ENCODE results near the gene SEPTIN11.
A peak's percentile ranks its signal among the peaks of the same experiment; 100 is the strongest.
"Not testable (repeated sequence)": the region's sequence is repeated elsewhere in the genome, so short reads cannot be mapped to it uniquely, and the experiment has no call there.

SEPTIN11 gene

GRCh38 chr4:76950956-76951671 is 1.6 kb downstream of the SEPTIN11 start:
- Histone ChIP-seq H3K27ac (peak overlapping the region in 20 of 21 experiments; percentile 57 to 94 (median 82)), H3K4me3 (peak overlapping the region; percentile 51 to 93 (median 71))

GRCh38 chr4:76951672-76952010 is 2.1 kb downstream of the SEPTIN11 start:
- peak overlapping the region in 3 of 21 experiments; percentile 82 to 94 (median 88) for H3K27ac ChIP-seq
- H3K4me3 ChIP-seq: peak overlapping the region in 4 of 7 experiments; percentile 51 to 93 (median 72)

- Histone ChIP-seq H3K4me3 (no peak overlapping the region), H3K27ac (no peak overlapping the region)
Measured at GRCh38 chr4:76952071-76952470, 2.5 kb downstream of the SEPTIN11 start.

- no peak overlapping the region for H3K4me3 ChIP-seq
- H3K27ac ChIP-seq: no peak overlapping the region
Measured at GRCh38 chr4:76952656-76953582, 3.4 kb downstream of the SEPTIN11 start.

GRCh38 chr4:76953956-76954355 is 4.4 kb downstream of the SEPTIN11 start:
- Histone ChIP-seq H3K4me3 (no peak overlapping the region), H3K27ac (no peak overlapping the region)

GRCh38 chr4:76954489-76954888 is 4.9 kb downstream of the SEPTIN11 start:
- H3K27ac ChIP-seq: no peak overlapping the region
- no peak overlapping the region for H3K4me3 ChIP-seq

GRCh38 chr4:76955182-76955581 is 5.6 kb downstream of the SEPTIN11 start:
- H3K4me3 ChIP-seq: no peak overlapping the region

GRCh38 chr4:76957004-76957738 is 7.6 kb downstream of the SEPTIN11 start:
- Histone ChIP-seq H3K27ac (no peak overlapping the region), H3K4me3 (no peak overlapping the region)

More at GRCh38 chr4:76955182-76955581, 5.6 kb downstream of the SEPTIN11 start:
- H3K27ac ChIP-seq: no peak overlapping the region

- H3K4me3 ChIP-seq: no peak overlapping the region
- no peak overlapping the region for H3K27ac ChIP-seq
Measured at GRCh38 chr4:76958891-76959290, 9.3 kb downstream of the SEPTIN11 start.

- Histone ChIP-seq H3K4me3 (no peak overlapping the region), H3K27ac (no peak overlapping the region)
Measured at GRCh38 chr4:76960014-76960413, 10.5 kb downstream of the SEPTIN11 start.

- Histone ChIP-seq H3K27ac (no peak overlapping the region), H3K4me3 (no peak overlapping the region)
Measured at GRCh38 chr4:76962406-76963130, 13.0 kb downstream of the SEPTIN11 start.

- Histone ChIP-seq H3K4me3 (no peak overlapping the region), H3K27ac (no peak overlapping the region)
Measured at GRCh38 chr4:76963131-76963750, 13.7 kb downstream of the SEPTIN11 start.

GRCh38 chr4:76963927-76964326 is 14.4 kb downstream of the SEPTIN11 start:
- H3K4me3 ChIP-seq, H3K27ac ChIP-seq: not testable (repeated sequence)

GRCh38 chr4:76964769-76965168 is 15.2 kb downstream of the SEPTIN11 start:
- Histone ChIP-seq H3K4me3 (no peak overlapping the region), H3K27ac (no peak overlapping the region)

GRCh38 chr4:76965866-76966579 is 16.5 kb downstream of the SEPTIN11 start:
- H3K27ac ChIP-seq: no peak overlapping the region
- no peak overlapping the region for H3K4me3 ChIP-seq

GRCh38 chr4:76968937-76969336 is 19.4 kb downstream of the SEPTIN11 start:
- H3K27ac ChIP-seq: peak overlapping the region in 1 of 21 experiments; percentile 7

GRCh38 chr4:76969495-76969894 is 19.9 kb downstream of the SEPTIN11 start:
- Histone ChIP-seq H3K27ac (peak overlapping the region in 1 of 21 experiments; percentile 7), H3K4me3 (no peak overlapping the region)

More at GRCh38 chr4:76968937-76969336, 19.4 kb downstream of the SEPTIN11 start:
- H3K4me3 ChIP-seq: no peak overlapping the region

GRCh38 chr4:76969941-76970529 is 20.5 kb downstream of the SEPTIN11 start:
- no peak overlapping the region for H3K4me3 ChIP-seq
- H3K27ac ChIP-seq: no peak overlapping the region

Measured in skin epidermis (tissue), 12 donors.